K562 (cell line): Measurements from ENCODE around the gene ITPKA. TPM values are rescaled to one million over a fixed set of nuclear protein-coding genes. Genes with fewer than 3 reads are reported as not detected.

Source experiments
- GABPB2 ChIP-seq: fragments of 250-450 bp; sonication (Bioruptor Pico); conservative IDR thresholded peaks from 2 replicates; pipeline ENCODE4 v1.5.1; 2021; ENCODE audit warnings: mild to moderate bottlenecking
- HDGF ChIP-seq: fragments of 450-650 bp; IDR thresholded peaks from 2 replicates; pipeline ENCODE4 v1.6.1; 2016
- LCOR ChIP-seq: sonication (generic); formaldehyde crosslinking; IDR thresholded peaks from 2 replicates; pipeline ENCODE4 v1.8.0; 2022; ENCODE audit warnings: mild to moderate bottlenecking, missing genetic modification reagents
- MEF2A ChIP-seq: IDR thresholded peaks from 2 replicates; pipeline ENCODE4 v1.6.1; 2011; ENCODE audit warnings: low read depth, mild to moderate bottlenecking, low read length, moderate library complexity; ENCODE audit not compliant: control insufficient read depth
- NONO ChIP-seq, 2 experiments: fragments of 200-400 bp in 1 of 2; fragments of 450-650 bp in 1 of 2; formaldehyde crosslinking in 1 of 2; IDR thresholded peaks; 2 replicates each; pipeline ENCODE4 v1.6.1; 2017; ENCODE audit warnings: low read depth in 2 of 2, mild to moderate bottlenecking in 2 of 2, moderate library complexity in 2 of 2, low read length in 1 of 2
- PHF20 ChIP-seq: fragments of 450-650 bp; IDR thresholded peaks from 2 replicates; pipeline ENCODE4 v1.6.1; 2018; ENCODE audit not compliant: partially characterized antibody
- PML ChIP-seq: IDR thresholded peaks from 2 replicates; pipeline ENCODE4 v1.6.1; 2012; ENCODE audit warnings: low read length, inconsistent platforms
- POLR2A ChIP-seq: fragments of 450-650 bp; conservative IDR thresholded peaks from 2 replicates; pipeline ENCODE4 v1.6.1; 2016
- SRSF9 ChIP-seq: fragments of 200-400 bp; formaldehyde crosslinking; IDR thresholded peaks from 2 replicates; pipeline ENCODE4 v1.6.1; 2017; ENCODE audit warnings: low read depth, low read length, borderline replicate concordance
- TAF15 ChIP-seq: fragments of 200-400 bp; formaldehyde crosslinking; IDR thresholded peaks from 2 replicates; pipeline ENCODE4 v1.6.1; 2017; ENCODE audit warnings: mild to moderate bottlenecking, low read depth, low read length, moderate library complexity
- ZFX ChIP-seq: sonication (generic); formaldehyde crosslinking; IDR thresholded peaks from 2 replicates; pipeline ENCODE4 v1.8.0; 2022; ENCODE audit warnings: mild to moderate bottlenecking, missing genetic modification reagents, moderate library complexity
- polyA plus RNA-seq, 8 experiments: library from polyadenylated mRNA; depleted of rRNA in 4 of 8; stranded (reverse) in 5 of 8; unstranded in 3 of 8; fragments of >200 nt; fragmentation: Nextera tagmentation in 2 of 8; fragmentation: Illumina TruSeq in 1 of 8; extraction: Ambion mirVana in 2 of 8; extraction: Trizol in 1 of 8; gene quantifications; 2 replicates each; pipeline versions ENCODE4 v1.2.1 to v1.2.3, GENCODE V29; 2011 to 2014; ENCODE audit warnings: inconsistent platforms in 1 of 8, missing spikeins in 1 of 8
- total RNA-seq, 7 experiments: library from RNA; depleted of rRNA in 6 of 7; stranded (reverse); fragments of >200 nt in 6 of 7; fragmentation: Illumina TruSeq in 2 of 7; extraction: Trizol in 2 of 7; gene quantifications; 2 replicates each; pipeline versions ENCODE4 v1.2.1 to v1.2.3, GENCODE V29; 2011 to 2021; ENCODE audit warnings: low replicate concordance in 1 of 7
- TF ChIP-seq, protein P1 (sequence below): sonication (generic); formaldehyde crosslinking; IDR thresholded peaks from 2 replicates; pipeline ENCODE4 v1.4.0; 2020; ENCODE audit warnings: mild to moderate bottlenecking, missing genetic modification reagents
- TF ChIP-seq, protein P2 (sequence below): fragments of 450-650 bp; IDR thresholded peaks from 2 replicates; pipeline ENCODE4 v1.6.1; 2018; ENCODE audit not compliant: partially characterized antibody
- TF ChIP-seq, protein P3 (sequence below): fragments of 200-800 bp; sonication (Bioruptor generic); IDR thresholded peaks from 2 replicates; pipeline ENCODE4 v1.6.1; 2017; ENCODE audit warnings: missing genetic modification characterization, missing compliant biosample characterization

The ITPKA gene
- total and polyA plus RNA-seq, 9 of the 15 experiments (the other 6 are each of a cell fraction or from before 2014, with no cell fraction given): 0.14 to 68.4 (median 11.5) TPM

DNA sequence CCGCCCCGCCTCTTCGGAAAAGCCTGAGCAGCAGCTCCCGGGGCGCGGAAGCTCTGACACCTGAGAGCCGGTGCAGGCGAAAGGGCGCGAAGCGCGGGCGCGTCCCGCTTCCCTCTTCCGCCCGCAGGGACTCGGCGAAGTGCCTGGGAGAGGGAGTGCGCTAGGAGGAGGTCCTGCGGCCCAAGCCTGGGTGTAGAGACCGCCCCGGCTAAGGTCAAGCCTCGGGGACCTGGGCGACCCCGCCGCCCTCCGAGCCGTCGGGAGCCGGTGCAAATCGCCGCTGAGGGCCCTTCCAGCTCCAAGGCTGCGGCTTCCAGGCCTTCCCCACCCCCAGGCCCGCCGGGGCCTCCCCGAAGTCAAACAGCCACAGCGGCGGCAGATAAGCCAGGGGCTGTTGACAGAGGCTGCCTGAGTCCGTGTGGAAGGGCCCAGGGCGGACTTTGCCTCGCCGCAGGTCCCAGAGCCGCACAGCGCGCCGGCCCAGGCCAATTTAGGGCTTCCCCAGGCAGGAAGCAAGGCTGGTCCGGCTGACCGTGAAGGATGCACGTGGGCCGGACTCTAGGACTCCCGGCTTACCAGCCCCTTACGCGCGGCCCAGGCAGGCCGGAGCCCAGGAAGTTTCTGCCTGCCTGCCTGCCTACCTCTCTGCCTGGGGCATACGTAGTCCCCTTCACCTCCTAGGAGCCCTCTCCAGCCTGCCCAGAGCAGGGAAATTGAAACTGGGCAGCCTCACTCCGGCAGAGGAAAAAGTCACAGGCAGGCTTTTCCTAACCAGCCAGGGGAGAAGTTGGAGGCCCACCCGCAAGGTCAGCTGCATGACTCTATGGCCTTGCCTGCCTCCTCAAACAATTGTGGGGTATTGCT lies 2.3 kb downstream of the ITPKA start (continued):
- no peak for TF ChIP-seq HDGF
- TF ChIP-seq GABPB2 (CRISPR knock-in tag): no peak
- peak; percentile 66; the same call in 1 of the 2 replicates for TF ChIP-seq POLR2A
- peak; percentile 44 for TF ChIP-seq PHF20
- no peak for TF ChIP-seq SRSF9
- peak; percentile 95 for TF ChIP-seq ZFX (CRISPR knock-in tag)
- TF ChIP-seq, protein P1, sequence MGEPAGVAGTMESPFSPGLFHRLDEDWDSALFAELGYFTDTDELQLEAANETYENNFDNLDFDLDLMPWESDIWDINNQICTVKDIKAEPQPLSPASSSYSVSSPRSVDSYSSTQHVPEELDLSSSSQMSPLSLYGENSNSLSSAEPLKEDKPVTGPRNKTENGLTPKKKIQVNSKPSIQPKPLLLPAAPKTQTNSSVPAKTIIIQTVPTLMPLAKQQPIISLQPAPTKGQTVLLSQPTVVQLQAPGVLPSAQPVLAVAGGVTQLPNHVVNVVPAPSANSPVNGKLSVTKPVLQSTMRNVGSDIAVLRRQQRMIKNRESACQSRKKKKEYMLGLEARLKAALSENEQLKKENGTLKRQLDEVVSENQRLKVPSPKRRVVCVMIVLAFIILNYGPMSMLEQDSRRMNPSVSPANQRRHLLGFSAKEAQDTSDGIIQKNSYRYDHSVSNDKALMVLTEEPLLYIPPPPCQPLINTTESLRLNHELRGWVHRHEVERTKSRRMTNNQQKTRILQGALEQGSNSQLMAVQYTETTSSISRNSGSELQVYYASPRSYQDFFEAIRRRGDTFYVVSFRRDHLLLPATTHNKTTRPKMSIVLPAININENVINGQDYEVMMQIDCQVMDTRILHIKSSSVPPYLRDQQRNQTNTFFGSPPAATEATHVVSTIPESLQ (CRISPR knock-in tag): no peak
- TF ChIP-seq PML: no peak
- peak; percentile 73; the same call in 1 of the 2 replicates for TF ChIP-seq LCOR (CRISPR knock-in tag)
- TF ChIP-seq MEF2A: no peak
- peak in 1 of 2 experiments; percentile 57; a peak in 2 of 4 replicates for TF ChIP-seq NONO (IDR thresholded peaks at IDR 0.05; ENCODE audit: low read depth in 2 of 2, low read length in 1 of 2)
- TF ChIP-seq, protein P2, sequence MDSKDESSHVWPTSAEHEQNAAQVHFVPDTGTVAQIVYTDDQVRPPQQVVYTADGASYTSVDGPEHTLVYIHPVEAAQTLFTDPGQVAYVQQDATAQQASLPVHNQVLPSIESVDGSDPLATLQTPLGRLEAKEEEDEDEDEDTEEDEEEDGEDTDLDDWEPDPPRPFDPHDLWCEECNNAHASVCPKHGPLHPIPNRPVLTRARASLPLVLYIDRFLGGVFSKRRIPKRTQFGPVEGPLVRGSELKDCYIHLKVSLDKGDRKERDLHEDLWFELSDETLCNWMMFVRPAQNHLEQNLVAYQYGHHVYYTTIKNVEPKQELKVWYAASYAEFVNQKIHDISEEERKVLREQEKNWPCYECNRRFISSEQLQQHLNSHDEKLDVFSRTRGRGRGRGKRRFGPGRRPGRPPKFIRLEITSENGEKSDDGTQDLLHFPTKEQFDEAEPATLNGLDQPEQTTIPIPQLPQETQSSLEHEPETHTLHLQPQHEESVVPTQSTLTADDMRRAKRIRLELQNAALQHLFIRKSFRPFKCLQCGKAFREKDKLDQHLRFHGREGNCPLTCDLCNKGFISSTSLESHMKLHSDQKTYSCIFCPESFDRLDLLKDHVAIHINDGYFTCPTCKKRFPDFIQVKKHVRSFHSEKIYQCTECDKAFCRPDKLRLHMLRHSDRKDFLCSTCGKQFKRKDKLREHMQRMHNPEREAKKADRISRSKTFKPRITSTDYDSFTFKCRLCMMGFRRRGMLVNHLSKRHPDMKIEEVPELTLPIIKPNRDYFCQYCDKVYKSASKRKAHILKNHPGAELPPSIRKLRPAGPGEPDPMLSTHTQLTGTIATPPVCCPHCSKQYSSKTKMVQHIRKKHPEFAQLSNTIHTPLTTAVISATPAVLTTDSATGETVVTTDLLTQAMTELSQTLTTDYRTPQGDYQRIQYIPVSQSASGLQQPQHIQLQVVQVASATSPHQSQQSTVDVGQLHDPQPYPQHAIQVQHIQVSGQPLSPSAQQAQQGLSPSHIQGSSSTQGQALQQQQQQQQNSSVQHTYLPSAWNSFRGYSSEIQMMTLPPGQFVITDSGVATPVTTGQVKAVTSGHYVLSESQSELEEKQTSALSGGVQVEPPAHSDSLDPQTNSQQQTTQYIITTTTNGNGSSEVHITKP: peak; percentile 91
- TF ChIP-seq, protein P3, sequence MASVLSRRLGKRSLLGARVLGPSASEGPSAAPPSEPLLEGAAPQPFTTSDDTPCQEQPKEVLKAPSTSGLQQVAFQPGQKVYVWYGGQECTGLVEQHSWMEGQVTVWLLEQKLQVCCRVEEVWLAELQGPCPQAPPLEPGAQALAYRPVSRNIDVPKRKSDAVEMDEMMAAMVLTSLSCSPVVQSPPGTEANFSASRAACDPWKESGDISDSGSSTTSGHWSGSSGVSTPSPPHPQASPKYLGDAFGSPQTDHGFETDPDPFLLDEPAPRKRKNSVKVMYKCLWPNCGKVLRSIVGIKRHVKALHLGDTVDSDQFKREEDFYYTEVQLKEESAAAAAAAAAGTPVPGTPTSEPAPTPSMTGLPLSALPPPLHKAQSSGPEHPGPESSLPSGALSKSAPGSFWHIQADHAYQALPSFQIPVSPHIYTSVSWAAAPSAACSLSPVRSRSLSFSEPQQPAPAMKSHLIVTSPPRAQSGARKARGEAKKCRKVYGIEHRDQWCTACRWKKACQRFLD (CRISPR knock-in tag): peak; percentile 42; the same call in 1 of the 2 replicates
- no peak for TF ChIP-seq TAF15
